GM23248 (cell line): ENCODE data around the gene NAGPA. TPM values are rescaled to one million over a fixed set of nuclear protein-coding genes. Genes with fewer than 3 reads are reported as not detected.

ENCODE experiments used
- DNase-seq: peaks from one replicate; pipeline ENCODE4 v3.0.0-alpha.2; 2015
- H2AFZ ChIP-seq: fragments of 200-600 bp; sonication (generic); 2 replicates; pipeline ENCODE4 v1.6.1; 2016; ENCODE audit warnings: antibody characterized with exemption
- H3F3A ChIP-seq: fragments of 200-600 bp; sonication (generic); 2 replicates; pipeline ENCODE4 v1.6.1; 2016; ENCODE audit warnings: mild to moderate bottlenecking, antibody characterized with exemption, mixed run types; ENCODE audit not compliant: insufficient read depth
- H3K27ac ChIP-seq: fragments of 200-600 bp; sonication (generic); 2 replicates; pipeline ENCODE4 v1.5.1; 2016; ENCODE audit warnings: mild to moderate bottlenecking
- H3K27me3 ChIP-seq: fragments of 200-600 bp; sonication (generic); replicated peaks from 2 replicates; pipeline ENCODE4 v1.6.1; 2016; ENCODE audit warnings: mild to moderate bottlenecking; ENCODE audit not compliant: insufficient read depth
- H3K36me3 ChIP-seq: fragments of 200-600 bp; sonication (generic); 2 replicates; pipeline ENCODE4 v1.6.1; 2016; ENCODE audit warnings: low read depth, mild to moderate bottlenecking
- H3K4me1 ChIP-seq: fragments of 200-600 bp; sonication (generic); 2 replicates; pipeline ENCODE4 v1.6.1; 2016; ENCODE audit warnings: mild to moderate bottlenecking; ENCODE audit not compliant: insufficient read depth
- H3K4me2 ChIP-seq: fragments of 200-600 bp; sonication (generic); one replicate; pipeline ENCODE4 v1.6.1; 2016; ENCODE audit warnings: mild to moderate bottlenecking; ENCODE audit not compliant: unreplicated experiment
- H3K4me3 ChIP-seq: fragments of 200-600 bp; sonication (generic); 2 replicates; pipeline ENCODE4 v1.5.1; 2016; ENCODE audit warnings: mild to moderate bottlenecking
- H3K79me2 ChIP-seq: fragments of 200-600 bp; sonication (generic); 2 replicates; pipeline ENCODE4 v1.6.1; 2016; ENCODE audit warnings: mild to moderate bottlenecking; ENCODE audit not compliant: insufficient read depth
- H3K9ac ChIP-seq: fragments of 200-600 bp; sonication (generic); 2 replicates; pipeline ENCODE4 v1.6.1; 2016; ENCODE audit warnings: mild to moderate bottlenecking
- H3K9me2 ChIP-seq: fragments of 200-600 bp; sonication (generic); 2 replicates; pipeline ENCODE4 v1.6.1; 2016; ENCODE audit warnings: mixed run types, mild to moderate bottlenecking, moderate library complexity; ENCODE audit not compliant: insufficient read depth
- H3K9me3 ChIP-seq: fragments of 200-600 bp; sonication (generic); one replicate; pipeline ENCODE4 v1.6.1; 2017; ENCODE audit warnings: low read depth
- H4K20me1 ChIP-seq: fragments of 200-600 bp; sonication (generic); 2 replicates; pipeline ENCODE4 v1.6.0; 2016; ENCODE audit not compliant: insufficient read depth
- EZH2 ChIP-seq: fragments of 200-600 bp; sonication (generic); IDR thresholded peaks from 2 replicates; pipeline ENCODE4 v1.6.1; 2018; ENCODE audit warnings: antibody characterized with exemption, mild to moderate bottlenecking; ENCODE audit not compliant: insufficient read depth, poor library complexity, severe bottlenecking
- EZH2phosphoT487 ChIP-seq: fragments of 200-600 bp; sonication (generic); IDR thresholded peaks from 2 replicates; pipeline ENCODE4 v1.6.1; 2018; ENCODE audit warnings: antibody characterized with exemption, moderate library complexity, mild to moderate bottlenecking, low read depth; ENCODE audit not compliant: insufficient read depth
- WGBS, 2 experiments: methylation state at CpG; one replicate each; pipeline ENCODE4 v1.1.6; 2015 to 2017; ENCODE audit warnings: low lambda C conversion rate in 2 of 2, low coverage in 1 of 2; ENCODE audit errors: missing lambda C conversion rate in 2 of 2; 5-methylcytosine and 5-hydroxymethylcytosine counted together
- in situ Hi-C: fragments of 300-500 bp; cut with MboI; formaldehyde crosslinking; loops from 2 replicates; pipeline ENCODE4 v1.15.0; 2020
- polyA plus RNA-seq: library from polyadenylated mRNA; unstranded; fragments of >200 nt; fragmentation: Nextera tagmentation; extraction: Ambion mirVana; gene quantifications from 2 replicates; pipeline ENCODE4 v1.2.1, GENCODE V29; 2016
- total RNA-seq: library from RNA; depleted of rRNA; stranded (reverse); fragments of >200 nt; shearing (Covaris generic); gene quantifications from 2 replicates; pipeline ENCODE4 v1.2.3, GENCODE V29; 2014

The NAGPA gene
- total and polyA plus RNA-seq, 2 experiments from 2014 or later = 16.3 to 61.0 TPM

DNA sequence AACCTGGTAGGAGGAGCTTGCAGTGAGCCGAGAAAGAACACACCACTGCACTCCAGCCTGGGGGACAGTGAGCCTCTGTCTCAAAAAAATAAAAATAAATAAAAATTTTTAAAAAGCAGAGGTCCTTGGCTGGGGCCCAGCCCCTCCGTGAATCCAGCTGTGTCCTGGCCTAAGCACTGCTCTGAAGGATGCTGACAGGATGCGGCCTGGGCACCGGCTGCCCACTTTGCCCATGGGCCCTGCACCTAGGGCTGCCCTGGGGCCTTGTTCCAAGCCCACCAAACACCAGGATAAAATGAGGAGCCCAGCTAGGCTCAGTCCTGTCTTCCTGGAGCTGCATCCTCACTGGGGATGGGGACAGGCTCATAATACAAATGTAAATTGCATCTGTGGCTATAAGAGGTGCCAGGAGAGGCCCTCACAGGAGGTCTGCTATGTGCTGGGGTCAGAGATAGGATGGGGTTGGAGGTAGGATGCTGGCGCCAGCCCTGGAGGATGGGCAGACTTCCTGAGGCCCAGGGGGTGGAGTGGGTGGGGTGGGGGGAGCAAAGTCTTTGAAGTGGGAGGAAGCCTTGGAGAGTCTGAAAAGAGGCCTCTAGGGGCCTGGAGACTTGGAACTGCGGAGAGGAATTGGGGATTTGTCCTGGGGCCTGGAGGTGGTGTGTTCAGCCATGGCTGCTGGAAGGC is 25.8 kb upstream of the NAGPA start:
- Histone ChIP-seq H3F3A (no peaks in the 10 kb centered on the region), H2AFZ (no peak overlapping the region), H3K4me3 (no peak overlapping the region), H3K4me2 (no peak overlapping the region), H3K27me3 (no peaks in the 10 kb centered on the region), H3K36me3 (no peaks in the 10 kb centered on the region), H3K9ac (no peak overlapping the region), H4K20me1 (no peaks in the 10 kb centered on the region), H3K9me3 (no peaks in the 10 kb centered on the region), H3K79me2 (no peaks in the 10 kb centered on the region), H3K9me2 (no peaks in the 10 kb centered on the region), H3K27ac (no peak overlapping the region), H3K4me1 (no peaks in the 10 kb centered on the region)
- 78 to 84% methylated on average over 5 to 6 of the region's 6 CpGs for WGBS, 2 experiments
- no peak for DNase-seq
- in situ Hi-C loops = no loop called here
- TF ChIP-seq EZH2 (no peak), EZH2phosphoT487 (no peak)

DNA sequence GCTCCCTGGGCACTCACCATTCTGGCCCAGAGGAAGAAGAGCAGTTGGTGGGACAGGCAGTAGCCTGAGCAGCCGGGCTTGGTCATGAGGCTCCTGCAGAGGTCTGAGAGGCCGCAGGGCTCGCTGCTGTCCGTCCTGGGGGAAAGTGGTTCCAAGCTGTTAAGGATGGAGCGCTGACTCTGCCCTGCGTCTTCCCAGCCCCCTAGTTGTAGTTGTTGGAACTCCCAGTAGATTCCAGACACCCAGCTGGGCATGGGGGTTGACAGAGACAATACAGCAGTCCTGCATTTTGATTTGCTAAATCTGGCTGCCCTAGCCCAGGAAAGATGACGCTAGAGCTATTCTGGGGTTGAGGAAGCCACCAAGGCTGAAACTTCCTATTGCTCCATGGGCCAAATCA is 24.7 kb upstream of the NAGPA start:
- no peak for TF ChIP-seq EZH2phosphoT487
- TF ChIP-seq EZH2 = no peak
- no peaks in the 10 kb centered on the region for H3F3A ChIP-seq
- H3K9me3 ChIP-seq = no peaks in the 10 kb centered on the region
- no peak overlapping the region for H3K4me2 ChIP-seq
- no peak overlapping the region for H3K9ac ChIP-seq
- no peaks in the 10 kb centered on the region for H3K27me3 ChIP-seq
- H4K20me1 ChIP-seq = no peaks in the 10 kb centered on the region
- H3K9me2 ChIP-seq = no peaks in the 10 kb centered on the region
- H3K36me3 ChIP-seq = no peaks in the 10 kb centered on the region
- H2AFZ ChIP-seq = no peak overlapping the region
- no peak overlapping the region for H3K27ac ChIP-seq
- no peak overlapping the region for H3K4me3 ChIP-seq
- H3K4me1 ChIP-seq = no peaks in the 10 kb centered on the region
- DNase-seq = peak; percentile 22
- no peaks in the 10 kb centered on the region for H3K79me2 ChIP-seq
- in situ Hi-C loops = no loop called here
- 59 to 75% methylated on average over 7 of the region's 7 CpGs for WGBS, 2 experiments

DNA sequence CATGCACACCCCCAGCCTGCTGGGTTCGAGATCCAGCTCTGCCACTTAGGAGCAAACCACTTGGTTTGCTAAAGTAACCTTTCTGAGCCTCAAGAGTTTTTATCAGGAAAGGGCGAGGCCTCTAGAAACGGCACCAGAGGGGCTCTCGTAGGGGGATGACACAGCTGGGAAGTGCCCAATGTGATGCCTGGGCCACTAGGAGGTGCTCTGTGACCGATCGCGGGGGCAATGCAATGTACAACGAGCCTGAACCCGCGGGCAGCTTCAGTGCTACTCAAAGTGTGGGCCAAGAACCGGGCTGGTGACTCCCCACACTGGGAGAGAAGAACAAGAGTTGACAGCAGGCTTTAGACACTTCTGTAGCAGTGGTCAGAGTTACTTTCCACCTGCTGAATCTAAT is 22.6 kb upstream of the NAGPA start:
- 17 to 22% methylated on average over 11 of the region's 11 CpGs for WGBS, 2 experiments

DNA sequence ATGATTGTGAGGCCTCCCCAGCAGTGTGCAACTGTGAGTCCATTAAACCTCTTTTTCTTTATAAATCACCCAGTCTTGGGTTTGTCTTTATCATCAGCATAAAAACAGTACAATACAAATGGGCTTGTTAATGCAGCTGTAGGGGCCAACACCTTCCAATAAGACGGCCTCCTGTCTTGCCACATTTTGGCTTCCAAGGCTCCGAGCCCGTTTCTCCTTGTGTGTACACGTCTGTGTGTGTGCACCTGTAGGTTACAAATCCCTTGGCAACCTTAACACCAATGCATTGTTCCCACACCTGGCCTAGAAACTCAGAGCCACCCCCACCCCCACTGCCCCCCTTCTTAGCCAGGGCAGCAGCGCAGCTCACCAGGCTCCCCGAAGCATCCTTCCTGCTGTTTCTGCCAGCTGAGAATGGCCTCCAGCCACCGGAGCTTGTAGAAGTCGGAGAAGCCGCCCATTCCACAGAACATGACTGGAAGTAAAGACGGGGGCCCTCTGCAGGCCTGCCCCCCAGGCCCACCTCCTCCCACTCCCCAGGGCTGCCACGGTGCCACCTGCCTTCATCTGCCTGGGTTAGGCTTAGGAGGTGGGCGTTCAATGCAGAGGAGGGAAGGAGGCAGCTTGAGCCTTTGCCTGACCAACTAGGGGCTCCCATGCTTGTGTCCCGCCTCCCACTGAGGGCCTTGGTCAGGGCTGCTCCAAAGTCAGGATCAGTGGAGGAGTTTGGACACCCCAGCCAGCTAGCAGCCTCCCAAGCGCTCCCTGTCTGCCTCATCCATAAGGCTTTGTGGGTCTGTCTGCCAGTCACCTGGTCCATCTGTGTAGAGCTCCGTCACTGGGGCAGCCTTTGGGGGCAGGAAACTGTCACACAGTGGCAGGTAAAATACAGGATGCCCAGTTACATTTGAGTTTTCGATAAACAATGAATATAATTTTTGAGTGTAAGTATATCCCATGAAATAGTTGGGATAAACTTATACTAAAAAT is 21.4 kb upstream of the NAGPA start:
- DNase-seq = no peak
- Histone ChIP-seq H3K9me3 (no peaks in the 10 kb centered on the region), H2AFZ (no peak overlapping the region), H3K36me3 (no peaks in the 10 kb centered on the region), H3K9me2 (no peaks in the 10 kb centered on the region), H3K27ac (no peak overlapping the region), H3F3A (no peaks in the 10 kb centered on the region), H3K79me2 (no peaks in the 10 kb centered on the region), H4K20me1 (no peaks in the 10 kb centered on the region), H3K27me3 (no peaks in the 10 kb centered on the region), H3K4me1 (no peaks in the 10 kb centered on the region), H3K9ac (no peak overlapping the region), H3K4me3 (no peak overlapping the region), H3K4me2 (no peak overlapping the region)
- in situ Hi-C loops = no loop called here
- TF ChIP-seq EZH2 (no peak), EZH2phosphoT487 (no peak)
- WGBS, 2 experiments = 68% methylated on average over 16 of the region's 16 CpGs

More for the DNA sequence above, 22.6 kb upstream of the NAGPA start:
- in situ Hi-C loops = no loop called here
- Histone ChIP-seq H4K20me1 (no peaks in the 10 kb centered on the region), H2AFZ (no peak overlapping the region), H3K36me3 (no peaks in the 10 kb centered on the region), H3F3A (no peaks in the 10 kb centered on the region), H3K9me2 (no peaks in the 10 kb centered on the region), H3K9ac (no peak overlapping the region), H3K27me3 (no peaks in the 10 kb centered on the region), H3K79me2 (no peaks in the 10 kb centered on the region), H3K4me2 (no peak overlapping the region), H3K4me3 (no peak overlapping the region), H3K9me3 (no peaks in the 10 kb centered on the region), H3K4me1 (no peaks in the 10 kb centered on the region), H3K27ac (no peak overlapping the region)
- no peak for TF ChIP-seq EZH2
- peak; percentile 46 for DNase-seq
